ENCODE data around the gene CLNK. TPM values are rescaled to one million over a fixed set of nuclear protein-coding genes. Genes with fewer than 3 reads are reported as not detected.

CLNK gene
- total and polyA plus RNA-seq, 2 of the 13 experiments (the other 11 are each of a cell fraction or from before 2014, with no cell fraction given): not detected

DNA sequence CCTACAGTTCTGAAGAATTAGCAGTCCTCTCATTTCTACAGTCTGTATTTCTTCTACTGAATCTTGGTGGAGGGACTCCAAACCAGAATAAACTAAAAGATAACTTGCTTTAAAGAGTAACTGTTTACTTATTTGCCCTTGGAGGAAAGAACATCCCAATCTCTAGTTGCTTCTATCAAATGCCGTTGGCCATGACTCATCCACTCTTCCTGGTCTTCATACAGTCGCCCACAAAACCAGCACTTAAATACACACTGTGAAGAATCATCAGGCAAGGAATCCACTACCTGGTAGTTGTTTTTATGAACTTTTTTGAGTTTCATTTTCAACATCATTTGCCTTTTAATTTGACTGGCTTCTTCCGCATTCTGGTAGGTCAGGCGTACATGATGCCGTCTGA, 241.6 kb downstream of the CLNK start:
- H3K27ac ChIP-seq (ENCODE audit: extremely low read length, insufficient read depth, low read length): no peak overlapping the region
- H3K4me2 ChIP-seq (ENCODE audit: low read depth, low read length): no peak overlapping the region
- no peak overlapping the region for H2AFZ ChIP-seq (ENCODE audit: low read length)
- no peaks in the 10 kb centered on the region for H3K79me2 ChIP-seq (ENCODE audit: insufficient read depth, low read length)
- no peaks in the 10 kb centered on the region for H3K4me1 ChIP-seq (ENCODE audit: insufficient read depth, low read length)
- no peak overlapping the region for H3K4me3 ChIP-seq (replicated peaks in 1 of 3; ENCODE audit: insufficient read depth in 1 of 3, low read depth in 2 of 3, low read length in 3 of 3)
- in situ Hi-C loops (cut with HindIII; ENCODE audit: extremely low pct_ligation_motif_present, low pct_unique_long_range_greater_than_20kb) (no loop called here), intact Hi-C loops (cut with micrococcal nuclease; ENCODE audit: unreplicated experiment) (no loop called here)
- ATAC-seq (no peak), FAIRE-seq (no peak), DNase-seq (ENCODE audit: low spot score) (no peak)
- H3K9me3 ChIP-seq (ENCODE audit: low read length): no peaks in the 10 kb centered on the region
- WGBS (ENCODE audit: low lambda C conversion rate): 62% methylated on average over 5 of the region's 5 CpGs
- peaks cover 0 to 10% of the 10 kb centered on the region in 2 experiments; a peak in 1 of 5 replicates for H3K27me3 ChIP-seq (ENCODE audit: control insufficient read depth in 1 of 2, insufficient read depth in 2 of 2, low read length in 2 of 2)
- H4K20me1 ChIP-seq (ENCODE audit: insufficient read depth, low read length): no peaks in the 10 kb centered on the region
- no peaks in the 10 kb centered on the region for H3K36me3 ChIP-seq (replicated peaks in 1 of 2; ENCODE audit: control insufficient read depth in 1 of 2, insufficient read depth in 2 of 2, low read length in 2 of 2)
- CTCF ChIA-PET (ENCODE audit: low intra/inter-chr PET ratio, low total read pairs): no interaction called here
- no peak overlapping the region for H3K9ac ChIP-seq (ENCODE audit: insufficient read depth, low read depth, low read length)
- no TSS peak for BruUV-seq (replicated peaks)
- POLR2A ChIA-PET: no interaction called here
- TF ChIP-seq, protein P1, sequence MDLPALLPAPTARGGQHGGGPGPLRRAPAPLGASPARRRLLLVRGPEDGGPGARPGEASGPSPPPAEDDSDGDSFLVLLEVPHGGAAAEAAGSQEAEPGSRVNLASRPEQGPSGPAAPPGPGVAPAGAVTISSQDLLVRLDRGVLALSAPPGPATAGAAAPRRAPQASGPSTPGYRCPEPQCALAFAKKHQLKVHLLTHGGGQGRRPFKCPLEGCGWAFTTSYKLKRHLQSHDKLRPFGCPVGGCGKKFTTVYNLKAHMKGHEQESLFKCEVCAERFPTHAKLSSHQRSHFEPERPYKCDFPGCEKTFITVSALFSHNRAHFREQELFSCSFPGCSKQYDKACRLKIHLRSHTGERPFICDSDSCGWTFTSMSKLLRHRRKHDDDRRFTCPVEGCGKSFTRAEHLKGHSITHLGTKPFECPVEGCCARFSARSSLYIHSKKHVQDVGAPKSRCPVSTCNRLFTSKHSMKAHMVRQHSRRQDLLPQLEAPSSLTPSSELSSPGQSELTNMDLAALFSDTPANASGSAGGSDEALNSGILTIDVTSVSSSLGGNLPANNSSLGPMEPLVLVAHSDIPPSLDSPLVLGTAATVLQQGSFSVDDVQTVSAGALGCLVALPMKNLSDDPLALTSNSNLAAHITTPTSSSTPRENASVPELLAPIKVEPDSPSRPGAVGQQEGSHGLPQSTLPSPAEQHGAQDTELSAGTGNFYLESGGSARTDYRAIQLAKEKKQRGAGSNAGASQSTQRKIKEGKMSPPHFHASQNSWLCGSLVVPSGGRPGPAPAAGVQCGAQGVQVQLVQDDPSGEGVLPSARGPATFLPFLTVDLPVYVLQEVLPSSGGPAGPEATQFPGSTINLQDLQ (CRISPR knock-in tag; IDR thresholded peaks at IDR 0.05): no peak
- TF ChIP-seq, protein P2, sequence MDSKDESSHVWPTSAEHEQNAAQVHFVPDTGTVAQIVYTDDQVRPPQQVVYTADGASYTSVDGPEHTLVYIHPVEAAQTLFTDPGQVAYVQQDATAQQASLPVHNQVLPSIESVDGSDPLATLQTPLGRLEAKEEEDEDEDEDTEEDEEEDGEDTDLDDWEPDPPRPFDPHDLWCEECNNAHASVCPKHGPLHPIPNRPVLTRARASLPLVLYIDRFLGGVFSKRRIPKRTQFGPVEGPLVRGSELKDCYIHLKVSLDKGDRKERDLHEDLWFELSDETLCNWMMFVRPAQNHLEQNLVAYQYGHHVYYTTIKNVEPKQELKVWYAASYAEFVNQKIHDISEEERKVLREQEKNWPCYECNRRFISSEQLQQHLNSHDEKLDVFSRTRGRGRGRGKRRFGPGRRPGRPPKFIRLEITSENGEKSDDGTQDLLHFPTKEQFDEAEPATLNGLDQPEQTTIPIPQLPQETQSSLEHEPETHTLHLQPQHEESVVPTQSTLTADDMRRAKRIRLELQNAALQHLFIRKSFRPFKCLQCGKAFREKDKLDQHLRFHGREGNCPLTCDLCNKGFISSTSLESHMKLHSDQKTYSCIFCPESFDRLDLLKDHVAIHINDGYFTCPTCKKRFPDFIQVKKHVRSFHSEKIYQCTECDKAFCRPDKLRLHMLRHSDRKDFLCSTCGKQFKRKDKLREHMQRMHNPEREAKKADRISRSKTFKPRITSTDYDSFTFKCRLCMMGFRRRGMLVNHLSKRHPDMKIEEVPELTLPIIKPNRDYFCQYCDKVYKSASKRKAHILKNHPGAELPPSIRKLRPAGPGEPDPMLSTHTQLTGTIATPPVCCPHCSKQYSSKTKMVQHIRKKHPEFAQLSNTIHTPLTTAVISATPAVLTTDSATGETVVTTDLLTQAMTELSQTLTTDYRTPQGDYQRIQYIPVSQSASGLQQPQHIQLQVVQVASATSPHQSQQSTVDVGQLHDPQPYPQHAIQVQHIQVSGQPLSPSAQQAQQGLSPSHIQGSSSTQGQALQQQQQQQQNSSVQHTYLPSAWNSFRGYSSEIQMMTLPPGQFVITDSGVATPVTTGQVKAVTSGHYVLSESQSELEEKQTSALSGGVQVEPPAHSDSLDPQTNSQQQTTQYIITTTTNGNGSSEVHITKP (CRISPR knock-in tag; IDR thresholded peaks at IDR 0.05; ENCODE audit: low read depth): no peak
- no peak for TF ChIP-seq MED1 (CRISPR knock-in tag; IDR thresholded peaks at IDR 0.05)
- no peak for TF ChIP-seq GLI4 (CRISPR knock-in tag; IDR thresholded peaks at IDR 0.05; ENCODE audit: borderline replicate concordance)
- TF ChIP-seq ZNF282 (IDR thresholded peaks at IDR 0.05; ENCODE audit: partially characterized antibody): no peak
- no peak for TF ChIP-seq ELF3 (CRISPR knock-in tag; IDR thresholded peaks at IDR 0.05)
- TF ChIP-seq AKAP8 (CRISPR knock-in tag; IDR thresholded peaks at IDR 0.05): no peak
- no peak for TF ChIP-seq ATRX (CRISPR knock-in tag; IDR thresholded peaks at IDR 0.05; ENCODE audit: borderline replicate concordance)
- TF ChIP-seq, protein P3, sequence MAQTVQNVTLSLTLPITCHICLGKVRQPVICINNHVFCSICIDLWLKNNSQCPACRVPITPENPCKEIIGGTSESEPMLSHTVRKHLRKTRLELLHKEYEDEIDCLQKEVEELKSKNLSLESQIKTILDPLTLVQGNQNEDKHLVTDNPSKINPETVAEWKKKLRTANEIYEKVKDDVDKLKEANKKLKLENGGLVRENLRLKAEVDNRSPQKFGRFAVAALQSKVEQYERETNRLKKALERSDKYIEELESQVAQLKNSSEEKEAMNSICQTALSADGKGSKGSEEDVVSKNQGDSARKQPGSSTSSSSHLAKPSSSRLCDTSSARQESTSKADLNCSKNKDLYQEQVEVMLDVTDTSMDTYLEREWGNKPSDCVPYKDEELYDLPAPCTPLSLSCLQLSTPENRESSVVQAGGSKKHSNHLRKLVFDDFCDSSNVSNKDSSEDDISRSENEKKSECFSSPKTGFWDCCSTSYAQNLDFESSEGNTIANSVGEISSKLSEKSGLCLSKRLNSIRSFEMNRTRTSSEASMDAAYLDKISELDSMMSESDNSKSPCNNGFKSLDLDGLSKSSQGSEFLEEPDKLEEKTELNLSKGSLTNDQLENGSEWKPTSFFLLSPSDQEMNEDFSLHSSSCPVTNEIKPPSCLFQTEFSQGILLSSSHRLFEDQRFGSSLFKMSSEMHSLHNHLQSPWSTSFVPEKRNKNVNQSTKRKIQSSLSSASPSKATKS (CRISPR knock-in tag; IDR thresholded peaks at IDR 0.05): no peak
- no peak for TF ChIP-seq ATF7 (IDR thresholded peaks at IDR 0.05)
- no peak for TF ChIP-seq ATF7 (CRISPR knock-in tag; IDR thresholded peaks at IDR 0.05)
- no peak for TF ChIP-seq ZNF619 (CRISPR knock-in tag; IDR thresholded peaks at IDR 0.05)
- no peak for TF ChIP-seq LCORL (IDR thresholded peaks at IDR 0.05)
- TF ChIP-seq LCORL (CRISPR knock-in tag; IDR thresholded peaks at IDR 0.05): no peak
- TF ChIP-seq ZNF616 (CRISPR knock-in tag; IDR thresholded peaks at IDR 0.05; ENCODE audit: low read depth): no peak
- no peak for TF ChIP-seq NPAS2 (CRISPR knock-in tag; IDR thresholded peaks at IDR 0.05; ENCODE audit: borderline replicate concordance)
- no peak for TF ChIP-seq RBM22 (optimal IDR thresholded peaks at IDR 0.05; ENCODE audit: low read length)
